Measurements from ENCODE around the gene KDELR1.

The KDELR1 gene

GRCh38 chr19:48371367-48371766 is 20.0 kb downstream of the KDELR1 start:
- DNase-seq (ENCODE audit: low read depth): no peak

GRCh38 chr19:48370955-48371354 is 20.4 kb downstream of the KDELR1 start:
- DNase-seq (ENCODE audit: low read depth): no peak

- DNase-seq (ENCODE audit: low read depth): no peak
These were observed 22.4 kb downstream of the KDELR1 start for GRCh38 chr19:48368936-48369335.

GRCh38 chr19:48367855-48368254 is 23.5 kb downstream of the KDELR1 start:
- no peak for DNase-seq (ENCODE audit: low read depth)

- no peak for DNase-seq (ENCODE audit: low read depth)
These were observed 25.7 kb downstream of the KDELR1 start for GRCh38 chr19:48365602-48366001.

GRCh38 chr19:48364598-48365348 is 26.6 kb downstream of the KDELR1 start:
- no peak for DNase-seq (ENCODE audit: low read depth)

GRCh38 chr19:48363810-48364597 is 27.3 kb downstream of the KDELR1 start, which contains the start of the genes SYNGR4 and TMEM143:
TSS of gene SYNGR4 (plus strand) at chr19:48364367. CDS start at chr19:48365843, 1,476 bp downstream.
TSS of gene TMEM143 (minus strand) at chr19:48363940. CDS start at chr19:48363920, 20 bp downstream.
- peak; percentile 97 for DNase-seq (ENCODE audit: low read depth)

GRCh38 chr19:48363500-48363809 is 27.9 kb downstream of the KDELR1 start:
- no peak for DNase-seq (ENCODE audit: low read depth)

- peak; percentile 87 for DNase-seq (ENCODE audit: low read depth)
These were observed 28.4 kb downstream of the KDELR1 start for GRCh38 chr19:48362716-48363499.

- DNase-seq (ENCODE audit: low read depth): no peak
These were observed 29.4 kb downstream of the KDELR1 start for GRCh38 chr19:48361912-48362311.

- no peak for DNase-seq (ENCODE audit: low read depth)
These were observed 32.2 kb downstream of the KDELR1 start for GRCh38 chr19:48359123-48359522.

- no peak for DNase-seq (ENCODE audit: low read depth)
These were observed 35.9 kb downstream of the KDELR1 start for GRCh38 chr19:48355365-48355954.

GRCh38 chr19:48354332-48354992 is 36.9 kb downstream of the KDELR1 start:
- DNase-seq (ENCODE audit: low read depth): no peak

- DNase-seq (ENCODE audit: low read depth): no peak
These were observed 37.7 kb downstream of the KDELR1 start for GRCh38 chr19:48353677-48354076.

GRCh38 chr19:48351341-48351752 is 40.0 kb downstream of the KDELR1 start:
- peak; percentile 78 for DNase-seq (ENCODE audit: low read depth)

GRCh38 chr19:48350856-48351255 is 40.5 kb downstream of the KDELR1 start:
- no peak for DNase-seq (ENCODE audit: low read depth)

GRCh38 chr19:48348737-48349136 is 42.6 kb downstream of the KDELR1 start:
- DNase-seq (ENCODE audit: low read depth): no peak

GRCh38 chr19:48348045-48348444 is 43.3 kb downstream of the KDELR1 start:
- DNase-seq (ENCODE audit: low read depth): no peak

GRCh38 chr19:48346191-48346590 is 45.2 kb downstream of the KDELR1 start:
- DNase-seq (ENCODE audit: low read depth): no peak

- DNase-seq (ENCODE audit: low read depth): no peak
These were observed 46.5 kb downstream of the KDELR1 start for GRCh38 chr19:48344892-48345291.

GRCh38 chr19:48342841-48343540 is 48.4 kb downstream of the KDELR1 start:
- no peak for DNase-seq (ENCODE audit: low read depth)
